HG03025 (cell line): ENCODE measurements around the gene SDE2.
A peak's percentile ranks its signal among the peaks of the same experiment; 100 is the strongest.
"Not testable (repeated sequence)": the region's sequence is repeated elsewhere in the genome, so short reads cannot be mapped to it uniquely, and the experiment has no call there.

Experiments
- ATAC-seq: cut with Tn5 transposase; IDR thresholded peaks from one replicate; pipeline ENCODE4 v1.9.1; 2021; ENCODE audit warnings: mild to moderate bottlenecking, moderate library complexity; ENCODE audit not compliant: unreplicated experiment, low FRiP score

SDE2 gene

GRCh38 chr1:225945564-225945963, 53.6 kb downstream of the SDE2 start:
- no peak for ATAC-seq

GRCh38 chr1:225944951-225945350, 54.2 kb downstream of the SDE2 start:
- ATAC-seq: no peak

DNA sequence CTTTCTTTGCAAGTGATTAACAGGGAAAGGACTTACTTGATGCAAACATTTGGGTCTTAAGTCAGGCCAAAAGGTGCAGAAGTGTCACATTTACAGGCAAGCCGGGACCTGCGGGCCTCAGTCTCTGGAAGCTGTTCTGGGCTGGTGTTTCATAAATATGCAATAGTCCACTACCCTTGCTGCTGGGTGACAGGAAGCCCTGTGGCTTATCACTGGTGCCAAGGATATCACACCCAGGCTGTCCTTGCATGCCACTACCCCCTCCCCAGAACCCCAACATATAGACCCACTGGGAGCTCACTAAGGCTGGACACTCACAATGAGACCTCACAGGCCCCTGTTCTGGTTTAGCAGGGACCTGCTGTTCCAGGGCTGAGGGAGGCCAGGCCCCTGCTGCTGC, 54.8 kb downstream of the SDE2 start:
- ATAC-seq: no peak

GRCh38 chr1:225943582-225943981, 55.6 kb downstream of the SDE2 start:
- no peak for ATAC-seq

DNA sequence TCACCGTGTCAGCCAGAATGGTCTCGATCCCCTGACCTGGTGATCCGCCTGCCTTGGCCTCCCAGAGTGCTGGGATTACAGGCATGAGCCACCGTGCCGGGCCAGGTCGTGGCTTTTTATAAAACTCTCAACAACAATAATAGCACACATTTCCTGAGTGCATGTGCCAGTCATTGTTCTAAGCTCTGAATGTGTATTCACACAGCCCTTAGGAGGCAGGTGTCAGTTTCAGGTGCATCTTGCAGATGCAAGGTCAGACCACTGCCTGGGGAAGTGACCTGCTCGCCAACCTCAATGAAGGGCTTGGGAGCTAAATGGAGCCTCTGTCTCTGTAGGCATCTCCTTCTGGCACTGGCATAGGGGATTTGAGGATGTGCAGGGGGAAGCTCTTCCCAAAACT, 56.6 kb downstream of the SDE2 start:
- ATAC-seq: peak; percentile 95

DNA sequence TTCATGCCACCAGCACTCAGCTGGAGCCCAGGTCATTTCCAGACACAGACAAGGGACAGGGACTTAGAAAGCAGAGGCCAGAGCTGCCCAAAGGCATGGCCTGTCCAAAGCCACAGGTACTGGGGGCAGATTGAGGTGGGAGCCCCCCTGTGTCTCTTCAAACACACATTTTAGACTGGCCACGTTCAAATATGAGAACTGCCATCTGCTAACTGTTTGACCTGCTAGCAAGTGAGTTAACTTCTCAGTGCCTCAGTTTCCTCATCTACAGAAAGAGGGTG, 57.3 kb downstream of the SDE2 start:
- no peak for ATAC-seq

DNA sequence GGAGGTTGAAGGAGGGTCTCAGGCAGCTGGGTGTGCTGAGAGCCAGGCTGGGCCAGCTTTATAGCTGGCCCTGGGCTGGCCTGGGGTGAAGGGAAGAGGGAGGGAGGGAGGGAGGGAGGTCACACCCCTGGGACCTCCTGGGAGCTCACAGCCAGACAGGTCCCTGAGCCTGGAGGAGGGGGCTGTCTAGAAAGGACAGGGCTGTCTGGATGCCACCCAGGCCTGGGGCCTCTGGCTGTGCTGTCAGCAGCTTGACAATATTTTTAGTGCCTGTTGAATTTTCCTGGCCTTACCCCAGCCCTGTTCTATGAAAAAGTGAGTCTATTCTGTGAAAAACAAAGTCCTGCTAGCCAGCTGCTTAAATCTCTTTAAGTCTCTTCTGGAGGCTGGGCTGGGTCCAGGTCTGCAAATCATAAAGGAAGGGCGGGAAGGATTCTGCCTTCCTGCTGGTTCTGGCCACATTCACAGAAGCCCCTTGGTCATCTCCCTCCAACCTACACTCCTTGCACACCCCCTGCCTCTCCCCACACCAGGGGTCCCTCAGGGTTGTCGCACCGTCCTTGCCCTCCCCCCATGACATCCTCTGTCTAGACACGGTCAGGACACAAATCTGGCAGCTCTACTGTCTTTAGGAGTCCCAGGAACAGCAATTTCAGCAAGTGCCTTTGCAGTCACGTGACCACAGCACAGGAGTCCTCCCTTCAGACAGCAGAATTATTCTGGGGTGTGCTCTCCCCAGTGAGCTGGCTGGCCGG, 57.8 kb downstream of the SDE2 start, which contains the start of gene LEFTY2:
Gene LEFTY2 (minus strand): TSS at position 34 of the 755 bp plus-strand sequence. CDS start 80 bp downstream, outside the sequence.
- ATAC-seq: no peak

DNA sequence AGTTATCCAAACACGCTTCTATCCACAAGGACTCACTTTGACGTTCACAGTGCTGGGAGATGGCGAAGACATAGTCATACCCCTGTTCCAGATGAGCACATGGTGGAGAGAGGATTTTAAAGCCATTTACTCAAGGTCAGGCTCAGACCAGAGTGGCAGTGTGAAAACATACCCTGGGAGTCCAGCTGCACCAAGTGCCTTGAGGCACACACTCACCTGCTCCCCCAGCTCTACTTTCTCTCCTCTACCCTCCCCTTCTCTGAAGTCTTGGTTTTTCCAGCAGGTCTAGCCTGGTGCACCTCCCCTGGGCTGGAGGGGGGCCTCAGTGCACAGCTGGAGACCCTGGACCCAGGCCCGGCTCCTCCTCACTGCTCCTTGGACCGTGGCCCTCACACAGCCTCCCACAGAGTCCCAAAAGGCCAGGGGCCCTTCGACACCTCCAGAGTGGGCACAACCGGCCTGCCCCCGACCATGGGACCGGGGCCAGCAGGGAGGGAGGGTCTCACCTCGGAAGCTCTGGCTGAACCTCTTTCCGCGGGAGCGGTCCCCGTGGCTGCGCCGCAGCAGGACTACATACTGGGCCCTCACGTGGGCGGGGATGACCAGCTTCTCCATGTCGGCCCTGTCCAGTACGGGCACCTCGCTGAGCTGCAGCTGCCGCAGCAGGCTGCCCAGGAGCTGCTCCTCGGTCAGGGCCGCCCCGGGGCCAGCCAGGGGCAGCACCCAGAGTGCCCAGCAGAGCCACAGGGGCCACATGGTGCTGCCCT, 58.6 kb downstream of the SDE2 start:
- no peak for ATAC-seq

DNA sequence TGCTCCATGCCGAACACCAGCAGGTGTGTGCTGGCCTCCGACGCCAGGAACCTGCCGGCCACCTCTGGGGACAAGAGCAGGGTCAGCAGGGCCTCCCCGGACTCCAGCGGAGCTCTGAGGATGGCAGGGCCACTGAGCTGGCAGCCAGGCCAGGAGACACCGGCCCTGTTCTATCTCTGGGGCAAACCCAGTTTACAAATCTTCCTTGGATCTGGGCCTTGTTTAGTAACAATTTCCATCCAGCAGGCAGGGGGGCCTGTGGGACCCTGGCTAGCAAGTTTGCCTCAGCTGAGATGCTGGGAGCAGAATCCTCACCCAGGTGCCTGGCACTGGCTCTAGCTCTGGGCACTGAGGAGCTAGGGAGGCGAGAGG, 59.2 kb downstream of the SDE2 start:
- not testable (repeated sequence) for ATAC-seq

- ATAC-seq: not testable (repeated sequence)
These were observed 59.8 kb downstream of the SDE2 start for GRCh38 chr1:225939097-225939938.

- no peak for ATAC-seq
These were observed 61.8 kb downstream of the SDE2 start for GRCh38 chr1:225937048-225937968.

GRCh38 chr1:225936523-225936922, 62.6 kb downstream of the SDE2 start:
- ATAC-seq: no peak

DNA sequence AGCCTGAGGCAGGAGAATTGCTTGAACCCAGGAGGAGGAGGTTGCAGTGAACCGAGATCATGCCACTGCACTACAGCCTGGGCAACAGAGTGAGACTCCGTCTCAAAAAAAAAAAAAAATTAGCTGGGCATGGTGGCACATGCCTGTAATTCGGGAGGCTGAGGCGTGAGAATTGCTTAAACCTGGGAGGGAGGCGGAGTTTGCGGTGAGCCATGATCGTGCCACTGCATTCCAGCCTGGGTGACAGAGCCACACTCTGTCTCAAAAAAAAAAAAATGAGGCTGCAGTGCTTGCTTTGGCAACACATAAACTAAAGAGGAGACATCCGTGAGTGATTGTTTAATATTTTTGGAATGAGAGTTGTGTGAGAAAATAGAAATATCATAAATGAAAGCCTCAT, 63.1 kb downstream of the SDE2 start:
- not testable (repeated sequence) for ATAC-seq

DNA sequence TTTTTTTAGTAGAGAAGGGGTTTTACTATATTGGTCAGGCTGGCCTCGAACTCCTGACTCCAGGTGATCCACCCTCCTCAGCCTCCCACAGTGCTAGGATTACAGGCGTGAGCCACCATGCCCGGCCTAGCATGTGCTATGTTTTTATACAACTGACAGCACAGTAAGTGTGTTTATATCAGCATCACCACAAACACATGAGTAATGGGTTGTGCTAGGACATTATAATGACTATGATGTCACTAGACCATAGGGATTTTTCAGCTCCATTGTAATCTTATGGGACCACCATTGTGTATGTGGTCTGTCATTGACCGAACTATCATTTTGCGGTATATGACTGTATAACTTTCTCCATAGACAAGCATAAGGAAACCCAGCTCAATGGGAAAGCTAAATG, 64.4 kb downstream of the SDE2 start:
- no peak for ATAC-seq

DNA sequence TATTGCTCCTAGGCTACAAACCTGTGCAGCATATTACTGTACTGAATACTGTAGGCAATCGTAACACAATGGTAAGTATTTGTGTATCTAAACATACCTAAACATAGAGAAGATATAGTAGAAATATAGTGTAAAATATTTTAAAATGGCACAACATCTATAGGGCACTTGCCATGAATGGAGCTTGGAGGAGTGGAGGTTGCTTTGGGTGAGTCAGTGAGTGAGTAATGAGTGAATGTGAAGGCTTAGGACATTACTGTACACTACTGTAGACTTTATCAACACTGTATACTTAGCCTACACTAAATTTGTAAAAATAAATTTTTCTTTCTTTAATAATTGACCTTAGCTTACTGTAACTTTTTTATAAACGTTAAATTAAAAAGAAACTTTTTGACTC, 66.1 kb downstream of the SDE2 start:
- ATAC-seq: no peak
